HG03060 (cell line): ENCODE results near the gene SLC25A15.
"Not testable (repeated sequence)": the region's sequence is repeated elsewhere in the genome, so short reads cannot be mapped to it uniquely, and the experiment has no call there.

Experiments
- ATAC-seq: cut with Tn5 transposase; IDR thresholded peaks from one replicate; pipeline ENCODE4 v1.9.1; 2021; ENCODE audit warnings: low read depth, moderate number of reproducible peaks; ENCODE audit not compliant: unreplicated experiment

The SLC25A15 gene

GRCh38 chr13:40780822-40781401 is 8.5 kb upstream of the SLC25A15 start:
- no peak for ATAC-seq

- ATAC-seq: no peak
Measured at GRCh38 chr13:40781717-40782116, 7.7 kb upstream of the SLC25A15 start.

DNA sequence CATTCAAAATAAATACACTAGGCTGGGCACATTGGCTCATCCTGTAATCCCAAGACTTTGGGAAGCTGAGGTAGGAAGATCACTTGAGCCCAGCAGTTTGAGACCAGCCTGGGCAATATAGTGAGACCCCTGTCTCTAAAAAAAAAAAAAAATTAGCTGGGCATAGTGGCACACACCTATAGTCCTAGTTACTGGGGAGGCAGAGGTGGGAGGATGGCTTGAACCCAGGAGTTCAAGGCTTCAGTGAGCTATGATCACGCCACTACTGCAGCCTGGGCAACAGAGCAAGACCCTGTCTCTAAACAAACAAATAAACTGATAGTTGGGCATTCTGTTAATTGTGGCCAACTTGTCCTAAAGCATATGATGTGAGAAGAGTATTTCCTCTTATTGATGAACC is 6.4 kb upstream of the SLC25A15 start:
- ATAC-seq: not testable (repeated sequence)

GRCh38 chr13:40784540-40784939 is 4.9 kb upstream of the SLC25A15 start:
- no peak for ATAC-seq

GRCh38 chr13:40786568-40786996 is 2.8 kb upstream of the SLC25A15 start:
- ATAC-seq: no peak

GRCh38 chr13:40787062-40787461 is 2.3 kb upstream of the SLC25A15 start:
- no peak for ATAC-seq

DNA sequence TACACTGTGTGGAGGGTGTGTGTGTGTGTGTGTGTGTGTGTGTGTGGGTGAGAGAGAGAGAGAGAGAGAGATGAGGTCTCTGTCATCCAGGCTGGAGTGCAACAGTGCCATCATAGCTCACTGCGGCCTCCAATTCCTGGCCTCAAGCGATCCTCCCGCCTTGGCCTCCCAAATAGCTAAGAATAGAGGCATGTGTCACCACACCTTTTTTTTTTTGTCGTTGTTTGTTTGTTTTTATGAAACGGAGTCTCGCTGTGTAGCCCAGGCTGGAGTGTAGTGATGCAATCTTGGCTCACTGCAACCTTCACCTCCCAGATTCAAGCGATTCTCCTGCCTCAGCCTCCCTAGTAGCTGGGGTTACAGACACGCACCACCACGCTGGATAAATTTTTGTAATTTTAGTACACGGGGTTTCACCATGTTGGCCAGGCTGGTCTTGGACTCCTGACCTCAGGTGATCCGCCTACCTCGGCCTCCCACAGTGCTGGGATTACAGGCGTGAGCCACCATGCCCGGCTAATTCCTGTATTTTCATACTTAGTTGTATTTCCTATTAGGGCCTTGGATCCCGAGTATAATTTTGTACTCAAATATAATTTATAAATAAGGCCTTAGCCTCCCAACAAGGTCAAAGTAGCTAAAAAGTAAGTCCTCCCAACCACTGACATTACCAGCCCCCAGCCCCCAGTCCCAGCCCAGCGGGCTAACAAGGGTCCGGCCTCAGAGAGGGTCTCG is 704 bp upstream of the SLC25A15 start:
- not testable (repeated sequence) for ATAC-seq

- no peak for ATAC-seq
Measured at GRCh38 chr13:40790154-40790616, 774 bp downstream of the SLC25A15 start.

- no peak for ATAC-seq
Measured at GRCh38 chr13:40792284-40793051, 3.1 kb downstream of the SLC25A15 start.

DNA sequence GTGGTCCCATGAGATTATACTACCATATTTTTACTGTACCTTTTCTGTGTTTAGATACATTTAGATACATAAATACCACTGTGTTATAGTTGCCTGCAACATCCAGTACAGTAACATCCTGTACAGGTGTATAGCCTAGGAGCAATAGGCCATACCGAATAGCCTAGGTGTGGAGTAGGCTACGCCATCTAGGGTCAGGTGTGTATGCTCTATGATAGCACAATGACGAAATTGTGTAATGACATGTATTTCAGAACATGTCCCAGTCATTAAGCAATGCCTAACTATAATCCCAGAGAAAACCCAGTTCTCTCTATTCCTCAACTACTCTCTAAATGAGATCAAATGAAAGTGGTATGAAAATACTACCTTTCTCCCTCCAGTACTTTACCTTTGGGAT is 3.9 kb downstream of the SLC25A15 start:
- no peak for ATAC-seq

- ATAC-seq: no peak
Measured at GRCh38 chr13:40794414-40795368, 5.3 kb downstream of the SLC25A15 start.

DNA sequence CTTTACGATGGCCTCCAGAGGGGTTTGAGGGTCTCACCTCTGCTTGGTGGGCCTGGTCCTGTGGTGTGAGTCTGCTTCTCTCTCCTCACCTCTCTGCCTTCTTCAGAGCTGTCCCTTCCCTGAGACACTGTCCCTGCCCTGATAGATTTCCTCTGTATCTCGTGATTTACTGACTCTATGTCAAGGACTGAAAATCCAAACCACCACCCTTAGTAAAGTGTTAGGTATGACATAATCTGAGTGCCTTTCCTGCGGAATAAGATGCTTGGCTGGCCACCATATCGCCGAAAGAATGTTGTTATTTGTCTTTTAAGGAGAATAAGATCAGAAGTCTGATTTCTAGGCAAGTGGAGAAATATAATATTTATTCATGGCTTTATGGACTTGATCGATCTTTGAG is 7.2 kb downstream of the SLC25A15 start:
- no peak for ATAC-seq

DNA sequence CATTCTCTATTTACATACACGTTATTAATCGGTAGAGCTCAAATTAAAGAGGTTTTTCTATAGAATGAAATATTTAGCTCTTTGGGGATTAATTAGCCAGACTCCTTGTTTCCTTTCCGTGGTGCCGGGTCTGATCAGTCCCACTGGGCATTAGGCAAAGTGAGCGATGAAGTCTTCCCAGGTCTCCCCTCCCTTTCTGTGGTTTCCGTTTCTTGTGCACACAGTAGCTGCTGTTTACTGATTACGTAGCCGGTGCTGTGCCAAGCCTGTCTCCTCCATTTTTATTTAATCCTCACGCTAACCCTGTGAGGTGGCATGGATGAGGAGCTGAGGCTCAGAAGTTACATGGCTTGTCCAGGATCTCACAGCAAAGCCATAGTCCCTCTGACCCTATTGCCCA is 9.0 kb downstream of the SLC25A15 start:
- no peak for ATAC-seq

DNA sequence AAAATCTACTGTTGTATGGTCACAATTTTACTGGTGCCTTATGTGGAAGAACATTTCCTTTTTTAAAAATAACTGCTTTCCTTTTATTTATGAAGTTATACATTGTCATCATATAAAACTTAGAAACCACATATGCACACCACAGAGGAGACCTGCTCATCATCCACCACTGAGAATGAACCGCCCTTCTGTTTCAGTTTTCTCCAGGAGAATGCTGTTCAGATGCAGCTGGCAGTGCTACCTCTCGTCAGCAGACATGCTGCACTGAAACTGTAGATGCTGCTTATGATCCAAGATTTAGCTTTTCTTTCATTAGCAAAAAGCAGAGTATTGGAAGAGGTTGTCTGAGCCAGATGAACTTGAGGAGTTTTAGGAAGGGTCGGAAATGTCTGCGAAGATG is 10.1 kb downstream of the SLC25A15 start:
- ATAC-seq: no peak

GRCh38 chr13:40800559-40800958 is 11.1 kb downstream of the SLC25A15 start:
- ATAC-seq: no peak

DNA sequence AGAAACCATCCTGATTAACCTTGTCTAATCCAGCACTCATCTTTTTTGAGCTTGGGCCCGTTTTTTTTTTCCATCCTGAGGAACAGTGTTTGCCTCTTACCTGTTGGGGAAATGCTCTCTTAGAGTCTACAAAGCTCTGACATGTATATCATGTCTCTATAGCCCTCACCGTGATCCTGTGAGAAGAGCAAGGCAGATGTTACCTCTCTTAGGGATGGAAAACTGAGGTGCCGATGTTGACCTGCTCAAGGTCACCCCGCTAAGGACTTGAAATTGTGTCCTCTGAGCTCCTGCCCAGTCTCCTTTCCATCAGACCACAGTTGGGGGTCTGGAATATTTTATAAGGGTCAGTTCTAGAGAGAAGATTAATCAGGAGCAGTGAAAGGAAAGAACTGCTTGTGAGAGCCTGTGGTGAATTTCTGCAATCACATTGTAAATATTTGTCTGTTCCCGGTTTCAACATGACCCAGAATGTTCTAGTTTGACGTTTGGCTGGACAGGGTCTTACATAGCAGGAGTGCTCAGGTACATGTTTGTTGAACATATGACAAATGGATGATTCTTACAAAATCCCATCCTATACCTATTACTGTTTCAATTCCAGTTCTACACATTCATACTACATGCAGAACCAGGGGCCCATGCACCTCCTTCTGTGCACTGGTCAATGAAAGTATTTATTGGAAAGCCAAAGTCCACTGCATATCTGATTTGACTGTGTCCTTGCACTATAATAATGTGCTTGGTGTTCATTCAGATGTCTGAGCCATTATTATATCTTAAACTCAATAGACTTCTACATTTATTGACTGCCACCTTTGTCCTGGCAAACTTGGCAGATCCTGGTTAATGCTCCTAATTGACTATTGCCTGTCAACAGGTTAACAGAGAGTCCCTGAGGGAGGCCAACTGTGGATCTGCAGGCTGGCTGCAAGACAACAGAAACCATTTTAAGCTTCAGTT is 12.1 kb downstream of the SLC25A15 start:
- no peak for ATAC-seq

GRCh38 chr13:40803316-40803715 is 13.9 kb downstream of the SLC25A15 start:
- no peak for ATAC-seq

GRCh38 chr13:40806241-40806640 is 16.8 kb downstream of the SLC25A15 start:
- ATAC-seq: no peak

DNA sequence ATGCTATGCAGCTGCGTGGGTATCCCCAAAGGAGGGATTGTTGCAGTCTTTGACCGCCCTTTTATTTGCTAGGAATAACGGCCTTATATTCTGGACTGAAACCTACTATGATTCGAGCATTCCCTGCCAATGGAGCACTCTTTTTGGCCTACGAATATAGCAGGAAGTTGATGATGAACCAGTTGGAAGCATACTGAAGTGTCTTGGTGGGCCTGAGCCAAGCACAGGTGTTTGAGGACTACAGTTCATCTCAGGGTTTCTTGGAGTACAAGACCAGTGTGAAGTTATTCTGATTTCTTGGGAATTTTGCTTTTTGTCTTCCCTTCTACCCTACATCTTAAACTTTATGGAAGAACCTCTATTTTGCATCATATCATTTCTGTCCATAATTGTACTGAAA is 20.1 kb downstream of the SLC25A15 start:
- no peak for ATAC-seq
